Activated T-helper 1 cell treated with anti-CD3 and anti-CD28 coated beads, Interleukin-12 subunit alpha, Interleukin-12 subunit beta, Interleukin-2, Interleukin-4 antibody, amounts not matched to agents 30 ng/mL and 10 ng/mL and 1 ng/mL, durations not matched to agents 14 hours and 24 hours and 36 hours (primary cell): Measurements from ENCODE around the gene FAM124B. TPM values are rescaled to one million over a fixed set of nuclear protein-coding genes. Genes with fewer than 3 reads are reported as not detected.

Experiments
- DNase-seq: peaks from one replicate; pipeline ENCODE4 v3.0.0; 2021; ENCODE audit warnings: low spot score
- H3K27ac Mint-ChIP-seq: one replicate; pipeline ENCODE4 v1.8.0; 2021; ENCODE audit warnings: mild to moderate bottlenecking, mixed read lengths
- H3K27me3 Mint-ChIP-seq: one replicate; pipeline ENCODE4 v1.8.0; 2022; ENCODE audit warnings: mild to moderate bottlenecking, moderate library complexity, mixed read lengths; ENCODE audit not compliant: insufficient read depth
- H3K36me3 Mint-ChIP-seq: one replicate; pipeline ENCODE4 v1.8.0; 2021; ENCODE audit warnings: low read depth, mixed read lengths
- H3K4me1 Mint-ChIP-seq: one replicate; pipeline ENCODE4 v1.8.0; 2021; ENCODE audit warnings: low read depth, mixed read lengths
- H3K4me3 Mint-ChIP-seq: one replicate; pipeline ENCODE4 v1.8.0; 2021; ENCODE audit warnings: mild to moderate bottlenecking, moderate library complexity, mixed read lengths
- H3K9me3 Mint-ChIP-seq: one replicate; pipeline ENCODE4 v1.8.0; 2021; ENCODE audit warnings: mixed read lengths
- intact Hi-C: fragments of 100-400 bp; cut with micrococcal nuclease; formaldehyde crosslinking; loops from one replicate; pipeline ENCODE4 v1.15.1; 2024
- total RNA-seq: library from RNA; stranded (reverse); gene quantifications from 2 replicates; pipeline ENCODE4 v1.2.3, GENCODE V29; 2022

Gene FAM124B, protein sequence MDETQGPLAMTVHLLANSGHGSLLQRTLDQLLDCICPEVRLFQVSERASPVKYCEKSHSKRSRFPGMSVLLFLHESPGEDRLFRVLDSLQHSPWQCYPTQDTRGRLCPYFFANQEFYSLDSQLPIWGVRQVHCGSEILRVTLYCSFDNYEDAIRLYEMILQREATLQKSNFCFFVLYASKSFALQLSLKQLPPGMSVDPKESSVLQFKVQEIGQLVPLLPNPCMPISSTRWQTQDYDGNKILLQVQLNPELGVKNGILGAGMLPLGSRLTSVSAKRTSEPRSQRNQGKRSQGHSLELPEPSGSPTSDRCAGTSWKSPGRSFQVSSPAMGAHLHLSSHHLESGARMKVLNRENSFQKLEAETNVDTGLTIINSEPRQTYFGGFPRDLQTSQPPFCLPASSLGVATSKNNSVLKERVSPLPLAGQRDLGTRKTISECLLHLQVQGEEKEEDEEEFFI
- total RNA-seq = 0.23 and 0.34 TPM in 2 replicates

DNA sequence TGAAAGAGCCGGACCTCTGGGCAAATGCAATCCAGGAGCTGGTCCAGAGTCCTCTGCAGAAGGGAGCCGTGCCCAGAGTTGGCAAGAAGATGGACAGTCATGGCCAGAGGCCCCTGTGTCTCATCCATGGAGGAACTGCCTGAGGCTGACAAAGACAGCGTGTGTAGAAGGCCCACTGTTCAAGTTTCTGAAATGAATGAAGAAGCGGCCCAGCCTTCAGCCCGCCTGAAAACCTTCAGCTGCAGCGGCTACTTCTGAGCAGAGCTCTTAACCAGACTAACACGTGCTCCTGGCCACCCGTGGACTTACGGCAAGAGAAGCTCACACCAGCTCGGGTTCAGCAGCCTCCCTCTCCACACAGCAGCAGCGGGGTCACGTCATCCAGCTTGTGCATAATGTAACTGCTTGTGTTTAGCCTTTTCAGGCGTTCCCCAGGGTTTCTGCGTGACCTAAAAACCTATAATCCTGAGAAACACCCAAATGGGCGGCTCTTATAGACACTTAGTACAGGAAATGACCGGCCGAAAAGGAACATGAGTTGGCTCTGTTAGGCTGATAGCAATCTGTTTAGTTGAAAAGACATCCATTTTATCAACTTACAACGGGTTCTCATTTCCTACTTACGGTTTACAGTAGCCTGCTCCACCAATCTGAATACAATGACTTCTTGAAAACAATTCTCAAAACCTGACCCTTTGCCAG is at the start of gene FAM124B:
Gene FAM124B, minus strand, starts transcription at position 467 of the 702 bp plus-strand sequence. Its CDS starts 339 bp downstream, at position 128.
- peak within 1 kb of the TSS; percentile 76 for H3K27ac Mint-ChIP-seq
- no peaks in the 10 kb centered on the region for H3K9me3 Mint-ChIP-seq
- H3K4me1 Mint-ChIP-seq = peaks cover 12% of the 10 kb centered on the region
- no peaks in the 10 kb centered on the region for H3K36me3 Mint-ChIP-seq
- intact Hi-C loops = loop anchor here (5.0 kb wide), 1 partner anchor 186 kb away; the partner anchor contains the start of gene CUL3
- peak; percentile 23 for DNase-seq
- H3K4me3 Mint-ChIP-seq = peak within 1 kb of the TSS; percentile 73
- H3K27me3 Mint-ChIP-seq = peaks cover 5% of the 10 kb centered on the region

DNA sequence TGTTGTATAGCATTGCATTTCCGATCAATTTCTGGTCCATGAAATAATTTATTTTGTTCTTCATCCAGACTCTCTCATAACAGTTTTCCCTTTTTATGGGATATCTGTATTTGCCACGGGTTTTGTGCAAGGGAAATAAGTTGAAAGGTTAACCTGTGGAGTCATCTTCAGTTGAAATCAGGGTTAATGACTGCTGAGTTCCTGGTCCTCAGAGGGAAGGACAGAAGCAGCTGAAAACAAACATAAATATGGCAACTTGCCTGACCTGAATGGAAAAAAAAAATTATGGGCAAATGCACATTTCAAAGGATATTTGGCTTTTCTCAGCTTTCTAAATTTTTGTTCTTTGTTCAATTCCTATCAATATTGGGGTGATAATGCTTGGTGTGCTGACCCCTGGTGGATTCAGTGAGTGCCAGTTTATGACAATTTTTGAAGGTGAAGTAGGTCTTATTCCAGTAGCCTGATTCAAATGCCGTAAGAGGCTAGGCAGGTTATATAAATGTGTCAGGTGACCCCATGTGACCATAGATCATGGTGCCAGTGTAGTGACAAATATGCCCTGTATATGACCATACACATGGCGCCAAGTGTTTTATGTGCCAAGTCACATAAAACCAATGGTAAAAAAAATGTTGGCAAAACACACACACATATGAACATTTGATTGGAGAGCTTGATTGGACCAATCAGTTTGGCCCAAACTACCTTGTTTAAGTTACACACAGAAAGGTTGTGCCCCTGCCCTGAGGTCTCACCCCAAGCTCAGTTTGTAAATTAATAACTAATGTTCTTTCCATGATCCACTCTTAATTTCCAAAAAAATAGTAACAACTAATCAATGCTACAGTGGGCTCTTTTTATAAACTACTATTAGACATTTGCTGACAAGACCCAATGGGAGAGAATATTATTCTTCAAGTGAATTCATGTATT is 47.6 kb upstream of the FAM124B start:
- Mint-ChIP-seq H3K27me3 (peaks cover 18% of the 10 kb centered on the region), H3K36me3 (no peaks in the 10 kb centered on the region), H3K27ac (no peak overlapping the region), H3K4me3 (no peak overlapping the region), H3K9me3 (no peaks in the 10 kb centered on the region), H3K4me1 (no peaks in the 10 kb centered on the region)
- DNase-seq = no peak
- intact Hi-C loops = loop anchor here (1.0 to 5.0 kb wide), 3 partner anchors 92 to 477 kb away; no protein-coding TSS in a partner anchor

DNA sequence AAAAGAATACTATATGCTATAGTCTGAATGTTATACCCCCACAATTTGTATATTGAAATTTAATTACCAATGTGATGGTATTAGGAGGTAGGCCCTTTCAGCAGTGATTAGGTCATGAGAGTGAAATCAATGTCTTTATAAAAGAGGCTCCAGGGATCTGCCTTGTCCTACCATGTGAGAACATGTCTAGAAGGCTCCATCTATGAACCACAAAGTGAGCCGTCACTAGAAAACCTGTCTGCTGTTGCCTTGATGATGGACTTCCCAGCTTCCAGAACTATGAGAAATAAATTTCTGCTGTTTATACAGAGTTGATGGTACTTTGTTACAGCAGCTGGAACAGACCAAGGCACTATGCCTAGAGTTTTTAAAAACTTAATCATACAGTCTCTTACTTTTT is 46.3 kb upstream of the FAM124B start:
- Mint-ChIP-seq H3K4me1 (no peaks in the 10 kb centered on the region), H3K9me3 (no peaks in the 10 kb centered on the region), H3K27me3 (peaks cover 27% of the 10 kb centered on the region), H3K27ac (no peak overlapping the region), H3K4me3 (no peak overlapping the region), H3K36me3 (no peaks in the 10 kb centered on the region)
- DNase-seq = no peak
- intact Hi-C loops = loop anchor here (5.0 kb wide), 2 partner anchors 204 to 476 kb away; no protein-coding TSS in a partner anchor

DNA sequence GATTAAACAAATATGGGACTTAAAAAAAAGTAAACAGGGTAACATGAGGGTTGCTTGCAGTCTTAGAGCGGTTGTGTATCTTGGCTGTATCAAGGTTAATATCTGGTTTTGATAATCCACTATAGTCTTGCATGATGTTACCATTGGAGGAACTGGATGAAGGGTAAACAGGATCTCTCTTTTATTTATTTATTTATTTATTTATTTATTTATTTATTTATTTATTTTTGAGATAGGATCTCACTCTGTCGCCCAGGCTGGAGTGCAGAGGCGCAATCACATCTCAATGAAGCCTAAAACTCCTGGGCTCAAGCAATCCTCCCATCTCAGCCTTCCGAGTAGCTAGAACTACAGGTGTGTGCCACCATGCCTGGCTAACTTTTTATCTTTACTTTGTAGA is 42.9 kb upstream of the FAM124B start:
- no peak overlapping the region for H3K27ac Mint-ChIP-seq
- no peak for DNase-seq
- H3K9me3 Mint-ChIP-seq = no peaks in the 10 kb centered on the region
- intact Hi-C loops = loop anchor here (5.0 kb wide), 2 partner anchors 208 to 472 kb away; no protein-coding TSS in a partner anchor
- no peaks in the 10 kb centered on the region for H3K36me3 Mint-ChIP-seq
- H3K27me3 Mint-ChIP-seq = peaks cover 46% of the 10 kb centered on the region
- H3K4me3 Mint-ChIP-seq = no peak overlapping the region
- H3K4me1 Mint-ChIP-seq = peaks cover 4% of the 10 kb centered on the region

DNA sequence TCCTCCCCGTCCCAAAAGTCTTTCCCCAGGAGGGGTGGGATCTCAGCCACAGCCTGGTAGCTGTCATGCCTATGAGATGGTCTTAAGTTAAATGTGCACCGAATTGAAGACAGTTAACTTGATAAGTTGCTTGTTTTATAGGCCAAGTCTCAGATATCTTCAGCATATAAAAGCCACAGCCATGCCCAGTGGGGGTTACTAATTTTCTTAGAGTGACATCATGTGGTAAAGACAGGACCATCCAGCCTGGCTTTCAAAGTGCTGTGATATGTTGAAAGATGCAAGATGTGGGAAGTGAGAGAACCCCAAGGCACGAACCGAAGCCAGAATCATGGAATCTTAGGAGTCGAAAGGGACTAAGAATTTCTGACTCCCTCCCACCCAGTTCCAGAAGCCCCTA is 42.1 kb upstream of the FAM124B start:
- H3K27ac Mint-ChIP-seq = no peak overlapping the region

DNA sequence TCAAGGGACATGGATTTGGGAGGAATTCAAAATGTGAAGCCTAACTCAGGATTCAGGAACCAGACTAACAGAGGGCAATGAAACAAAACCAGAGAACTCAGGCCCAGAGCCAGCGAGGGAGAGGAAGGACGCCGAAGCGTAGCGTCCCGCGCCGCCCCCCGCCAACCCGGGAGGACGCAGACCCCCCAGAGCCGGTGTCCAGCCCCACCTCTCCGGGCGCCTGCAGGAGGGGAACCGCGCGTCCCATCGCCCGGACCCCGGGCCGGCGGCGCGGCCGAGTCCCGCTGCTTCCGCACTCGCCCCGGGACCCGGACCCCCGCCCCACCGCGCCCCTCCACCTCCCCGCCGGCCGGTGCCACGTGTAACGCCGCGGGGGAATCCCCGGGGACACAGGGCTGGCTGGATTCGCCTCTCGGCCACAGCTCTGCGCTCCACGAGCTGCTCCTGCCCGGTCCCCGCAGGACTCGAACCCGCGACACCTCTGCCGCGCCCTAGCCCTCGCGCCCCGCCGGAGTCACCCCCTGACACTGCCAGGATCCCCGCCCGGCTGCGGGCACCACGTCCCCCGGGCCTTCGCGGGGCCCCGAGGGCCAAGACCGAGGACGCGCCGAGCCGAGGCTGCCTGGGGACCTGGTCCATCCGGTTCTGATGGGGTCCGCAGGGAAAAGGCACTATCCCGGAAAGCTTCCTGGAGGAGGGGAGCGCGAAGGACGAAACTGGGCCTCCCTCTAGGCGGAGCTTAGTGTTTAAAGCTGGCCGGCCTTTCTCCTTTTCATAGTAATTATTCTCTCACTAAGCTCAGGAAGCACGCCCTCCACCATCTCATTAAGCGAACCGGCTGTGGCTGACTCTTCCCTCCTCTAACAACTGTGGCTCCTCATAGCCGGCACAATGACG is 40.4 kb upstream of the FAM124B start:
- DNase-seq = no peak
- intact Hi-C loops = no loop called here
- H3K4me1 Mint-ChIP-seq = peaks cover 4% of the 10 kb centered on the region
- peaks cover 53% of the 10 kb centered on the region for H3K27me3 Mint-ChIP-seq
- H3K36me3 Mint-ChIP-seq = no peaks in the 10 kb centered on the region
- H3K4me3 Mint-ChIP-seq = peak overlapping the region; percentile 73
- H3K9me3 Mint-ChIP-seq = no peaks in the 10 kb centered on the region
- no peak overlapping the region for H3K27ac Mint-ChIP-seq

More for the DNA sequence above, 42.1 kb upstream of the FAM124B start:
- Mint-ChIP-seq H3K36me3 (no peaks in the 10 kb centered on the region), H3K4me3 (peak overlapping the region; percentile 46), H3K4me1 (peaks cover 4% of the 10 kb centered on the region), H3K27me3 (peaks cover 45% of the 10 kb centered on the region), H3K9me3 (no peaks in the 10 kb centered on the region)
- DNase-seq = no peak
- intact Hi-C loops = no loop called here

DNA sequence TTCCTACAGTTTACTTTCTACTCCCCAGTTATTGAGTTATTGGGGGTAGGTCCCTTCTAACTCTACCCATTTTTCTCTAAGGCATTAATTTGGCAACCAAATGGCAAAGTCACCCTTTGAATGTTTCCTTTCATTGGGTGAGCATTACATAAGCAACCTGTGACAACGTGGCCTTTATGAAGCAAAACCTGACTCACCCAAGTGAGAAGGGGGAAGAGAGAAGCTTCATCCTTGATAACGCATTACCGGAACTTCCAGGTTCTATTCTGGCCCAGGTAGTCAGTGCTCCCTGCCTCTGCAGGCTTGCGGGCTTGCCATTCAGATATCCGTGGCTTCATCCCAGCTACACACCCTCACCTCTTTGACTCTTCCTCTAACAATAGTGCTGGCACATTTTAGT is 39.1 kb upstream of the FAM124B start:
- DNase-seq = no peak
- Mint-ChIP-seq H3K4me1 (peaks cover 4% of the 10 kb centered on the region), H3K36me3 (no peaks in the 10 kb centered on the region), H3K27me3 (peaks cover 53% of the 10 kb centered on the region), H3K27ac (no peak overlapping the region), H3K4me3 (peak overlapping the region; percentile 67), H3K9me3 (no peaks in the 10 kb centered on the region)
- intact Hi-C loops = no loop called here

DNA sequence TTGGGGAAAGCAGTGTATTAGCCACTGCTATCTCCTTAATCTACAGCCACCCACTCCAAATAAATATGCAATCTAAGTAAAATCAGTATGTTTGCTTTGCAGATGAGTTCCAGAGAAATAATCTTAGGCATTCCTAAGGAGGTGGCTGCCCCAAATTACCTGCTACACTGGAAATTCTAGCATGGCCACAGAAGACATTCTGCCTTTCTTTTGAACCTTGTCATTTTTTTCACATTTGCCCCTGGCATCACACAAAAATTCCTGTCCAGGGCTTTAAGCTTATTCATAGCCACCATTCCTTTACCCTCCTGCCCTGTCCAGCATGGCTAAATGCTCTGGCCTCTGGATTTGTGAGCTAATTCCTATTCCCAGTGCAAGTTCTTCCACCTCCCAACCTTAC is 36.8 kb upstream of the FAM124B start:
- no peak for DNase-seq
- H3K9me3 Mint-ChIP-seq = no peaks in the 10 kb centered on the region
- no peak overlapping the region for H3K27ac Mint-ChIP-seq
- H3K4me3 Mint-ChIP-seq = no peak overlapping the region
- peaks cover 42% of the 10 kb centered on the region for H3K27me3 Mint-ChIP-seq
- H3K4me1 Mint-ChIP-seq = peaks cover 4% of the 10 kb centered on the region
- H3K36me3 Mint-ChIP-seq = no peaks in the 10 kb centered on the region
- intact Hi-C loops = no loop called here

DNA sequence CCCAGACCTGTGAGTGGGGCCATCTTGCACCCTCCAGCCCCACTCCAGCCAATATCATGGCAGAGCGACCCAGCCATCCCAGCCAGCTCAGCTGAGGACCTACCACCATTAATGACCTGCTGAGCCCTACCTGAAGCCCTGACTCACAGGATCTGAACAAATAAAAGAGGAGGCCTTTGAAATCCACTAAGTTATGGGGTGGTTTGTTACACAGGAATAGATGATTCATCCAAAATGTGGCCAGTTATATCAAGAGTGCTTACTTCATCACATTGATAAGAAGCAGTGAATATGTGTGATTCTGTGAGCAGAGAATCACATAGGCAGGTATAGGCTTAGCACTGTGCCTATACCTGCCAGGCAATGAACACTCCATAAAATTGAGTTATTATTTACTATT is 34.7 kb upstream of the FAM124B start:
- Mint-ChIP-seq H3K27ac (no peak overlapping the region), H3K36me3 (no peaks in the 10 kb centered on the region), H3K4me1 (peaks cover 7% of the 10 kb centered on the region), H3K27me3 (peaks cover 31% of the 10 kb centered on the region), H3K9me3 (no peaks in the 10 kb centered on the region), H3K4me3 (no peak overlapping the region)
- intact Hi-C loops = no loop called here
- no peak for DNase-seq

DNA sequence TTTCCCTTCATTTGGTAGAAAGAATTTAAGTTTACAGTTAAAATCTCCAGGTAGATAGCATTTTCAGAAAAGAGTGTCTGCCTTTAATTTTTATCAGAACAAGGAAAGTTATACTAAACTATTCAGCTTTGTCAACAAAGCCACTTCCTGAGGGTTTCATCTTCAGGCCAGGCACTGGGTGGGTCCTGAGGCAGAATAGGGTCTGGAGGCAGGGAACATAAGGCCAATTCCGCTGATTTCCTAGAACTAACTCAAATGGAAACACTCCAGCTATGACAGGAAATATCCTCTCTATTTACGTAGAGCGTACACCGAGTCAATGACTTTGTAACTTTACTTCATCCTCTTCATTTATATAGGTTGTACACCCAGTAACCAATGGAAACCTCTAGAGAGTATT is 32.7 kb upstream of the FAM124B start:
- H3K27me3 Mint-ChIP-seq = peaks cover 17% of the 10 kb centered on the region
- no peaks in the 10 kb centered on the region for H3K9me3 Mint-ChIP-seq
- intact Hi-C loops = no loop called here
- no peaks in the 10 kb centered on the region for H3K36me3 Mint-ChIP-seq
- no peak overlapping the region for H3K4me3 Mint-ChIP-seq
- no peak overlapping the region for H3K27ac Mint-ChIP-seq
- no peak for DNase-seq
- peaks cover 6% of the 10 kb centered on the region for H3K4me1 Mint-ChIP-seq

DNA sequence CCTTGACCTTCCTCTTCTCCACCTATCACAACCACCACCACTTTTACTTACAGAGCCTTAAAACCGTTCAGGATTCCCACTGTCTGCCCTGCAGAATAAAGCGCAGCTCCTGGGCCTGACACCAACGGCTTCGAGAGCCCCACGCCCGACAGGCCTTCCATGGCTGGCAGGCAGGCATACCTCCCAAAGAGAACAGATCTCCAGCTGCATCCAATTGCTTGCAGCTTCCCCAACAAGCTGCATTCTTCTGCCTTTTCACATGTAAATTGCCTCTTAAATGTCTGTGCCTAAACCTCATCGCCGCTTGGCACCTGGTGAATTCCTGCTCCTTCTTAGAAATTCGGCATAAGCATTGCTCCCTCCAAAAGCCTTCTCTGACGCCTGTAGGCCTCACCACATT is 31.5 kb upstream of the FAM124B start:
- intact Hi-C loops = no loop called here
- Mint-ChIP-seq H3K27ac (no peak overlapping the region), H3K9me3 (no peaks in the 10 kb centered on the region), H3K4me3 (no peak overlapping the region), H3K27me3 (peaks cover 10% of the 10 kb centered on the region), H3K36me3 (no peaks in the 10 kb centered on the region), H3K4me1 (peaks cover 6% of the 10 kb centered on the region)
- no peak for DNase-seq
